HEK293 (cell line): ENCODE data around the gene CREB5.

Experiments
- KLF8 ChIP-seq: fragments of 450-650 bp; formaldehyde crosslinking; IDR thresholded peaks from 2 replicates; pipeline ENCODE4 v1.5.1; 2016; ENCODE audit warnings: missing biosample characterization, missing genetic modification characterization
- TCF7L2 ChIP-seq: IDR thresholded peaks from 2 replicates; pipeline ENCODE4 v1.6.1; 2011; ENCODE audit warnings: low read depth, mild to moderate bottlenecking, inconsistent platforms, low read length, moderate library complexity, borderline replicate concordance
- ZBTB1 ChIP-seq: fragments of 450-650 bp; formaldehyde crosslinking; IDR thresholded peaks from 2 replicates; pipeline ENCODE4 v1.5.1; 2016; ENCODE audit warnings: missing biosample characterization, missing genetic modification characterization
- ZBTB11 ChIP-seq: fragments of 450-650 bp; formaldehyde crosslinking; conservative IDR thresholded peaks from 2 replicates; pipeline ENCODE4 v1.5.1; 2016; ENCODE audit warnings: low read depth, missing biosample characterization, missing genetic modification characterization
- ZNF157 ChIP-seq: fragments of 450-650 bp; formaldehyde crosslinking; IDR thresholded peaks from 2 replicates; pipeline ENCODE4 v1.5.1; 2016; ENCODE audit warnings: missing biosample characterization, missing genetic modification characterization
- ZNF362 ChIP-seq: fragments of 450-650 bp; formaldehyde crosslinking; IDR thresholded peaks from 2 replicates; pipeline ENCODE4 v1.5.1; 2016; ENCODE audit warnings: missing biosample characterization, missing genetic modification characterization
- ZNF530 ChIP-seq: fragments of 450-650 bp; formaldehyde crosslinking; IDR thresholded peaks from 2 replicates; pipeline ENCODE4 v1.5.1; 2016; ENCODE audit warnings: low read depth, missing biosample characterization, missing genetic modification characterization
- ZNF629 ChIP-seq: fragments of 450-650 bp; formaldehyde crosslinking; IDR thresholded peaks from 2 replicates; pipeline ENCODE4 v1.5.1; 2017; ENCODE audit warnings: missing biosample characterization, missing genetic modification characterization
- ZNF777 ChIP-seq: fragments of 450-650 bp; formaldehyde crosslinking; IDR thresholded peaks from 2 replicates; pipeline ENCODE4 v1.5.1; 2017; ENCODE audit warnings: missing biosample characterization, missing genetic modification characterization, borderline replicate concordance
- ZNF791 ChIP-seq: fragments of 450-650 bp; formaldehyde crosslinking; IDR thresholded peaks from 2 replicates; pipeline ENCODE4 v1.5.1; 2016; ENCODE audit warnings: missing biosample characterization, missing genetic modification characterization
- ZSCAN30 ChIP-seq: fragments of 450-650 bp; IDR thresholded peaks from 2 replicates; pipeline ENCODE4 v1.5.1; 2018; ENCODE audit warnings: missing biosample characterization, mild to moderate bottlenecking, missing genetic modification characterization, moderate library complexity
- TF ChIP-seq, protein P1 (sequence below): fragments of 450-650 bp; formaldehyde crosslinking; IDR thresholded peaks from 2 replicates; pipeline ENCODE4 v1.5.1; 2016; ENCODE audit warnings: missing biosample characterization, missing genetic modification characterization
- TF ChIP-seq, protein P2 (sequence below): fragments of 450-650 bp; formaldehyde crosslinking; IDR thresholded peaks from 2 replicates; pipeline ENCODE4 v1.5.1; 2016; ENCODE audit warnings: missing biosample characterization, missing genetic modification characterization
- TF ChIP-seq, protein P3 (sequence below): fragments of 450-650 bp; formaldehyde crosslinking; IDR thresholded peaks from 2 replicates; pipeline ENCODE4 v1.5.1; 2016; ENCODE audit warnings: missing biosample characterization, missing genetic modification characterization

GRCh38 chr7:28793381-28794085 is 381.2 kb downstream of the CREB5 start:
- TF ChIP-seq ZNF791 (tag by site-specific recombination): no peak
- TF ChIP-seq, protein P1, sequence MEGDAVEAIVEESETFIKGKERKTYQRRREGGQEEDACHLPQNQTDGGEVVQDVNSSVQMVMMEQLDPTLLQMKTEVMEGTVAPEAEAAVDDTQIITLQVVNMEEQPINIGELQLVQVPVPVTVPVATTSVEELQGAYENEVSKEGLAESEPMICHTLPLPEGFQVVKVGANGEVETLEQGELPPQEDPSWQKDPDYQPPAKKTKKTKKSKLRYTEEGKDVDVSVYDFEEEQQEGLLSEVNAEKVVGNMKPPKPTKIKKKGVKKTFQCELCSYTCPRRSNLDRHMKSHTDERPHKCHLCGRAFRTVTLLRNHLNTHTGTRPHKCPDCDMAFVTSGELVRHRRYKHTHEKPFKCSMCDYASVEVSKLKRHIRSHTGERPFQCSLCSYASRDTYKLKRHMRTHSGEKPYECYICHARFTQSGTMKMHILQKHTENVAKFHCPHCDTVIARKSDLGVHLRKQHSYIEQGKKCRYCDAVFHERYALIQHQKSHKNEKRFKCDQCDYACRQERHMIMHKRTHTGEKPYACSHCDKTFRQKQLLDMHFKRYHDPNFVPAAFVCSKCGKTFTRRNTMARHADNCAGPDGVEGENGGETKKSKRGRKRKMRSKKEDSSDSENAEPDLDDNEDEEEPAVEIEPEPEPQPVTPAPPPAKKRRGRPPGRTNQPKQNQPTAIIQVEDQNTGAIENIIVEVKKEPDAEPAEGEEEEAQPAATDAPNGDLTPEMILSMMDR: no peak
- TF ChIP-seq, protein P2, sequence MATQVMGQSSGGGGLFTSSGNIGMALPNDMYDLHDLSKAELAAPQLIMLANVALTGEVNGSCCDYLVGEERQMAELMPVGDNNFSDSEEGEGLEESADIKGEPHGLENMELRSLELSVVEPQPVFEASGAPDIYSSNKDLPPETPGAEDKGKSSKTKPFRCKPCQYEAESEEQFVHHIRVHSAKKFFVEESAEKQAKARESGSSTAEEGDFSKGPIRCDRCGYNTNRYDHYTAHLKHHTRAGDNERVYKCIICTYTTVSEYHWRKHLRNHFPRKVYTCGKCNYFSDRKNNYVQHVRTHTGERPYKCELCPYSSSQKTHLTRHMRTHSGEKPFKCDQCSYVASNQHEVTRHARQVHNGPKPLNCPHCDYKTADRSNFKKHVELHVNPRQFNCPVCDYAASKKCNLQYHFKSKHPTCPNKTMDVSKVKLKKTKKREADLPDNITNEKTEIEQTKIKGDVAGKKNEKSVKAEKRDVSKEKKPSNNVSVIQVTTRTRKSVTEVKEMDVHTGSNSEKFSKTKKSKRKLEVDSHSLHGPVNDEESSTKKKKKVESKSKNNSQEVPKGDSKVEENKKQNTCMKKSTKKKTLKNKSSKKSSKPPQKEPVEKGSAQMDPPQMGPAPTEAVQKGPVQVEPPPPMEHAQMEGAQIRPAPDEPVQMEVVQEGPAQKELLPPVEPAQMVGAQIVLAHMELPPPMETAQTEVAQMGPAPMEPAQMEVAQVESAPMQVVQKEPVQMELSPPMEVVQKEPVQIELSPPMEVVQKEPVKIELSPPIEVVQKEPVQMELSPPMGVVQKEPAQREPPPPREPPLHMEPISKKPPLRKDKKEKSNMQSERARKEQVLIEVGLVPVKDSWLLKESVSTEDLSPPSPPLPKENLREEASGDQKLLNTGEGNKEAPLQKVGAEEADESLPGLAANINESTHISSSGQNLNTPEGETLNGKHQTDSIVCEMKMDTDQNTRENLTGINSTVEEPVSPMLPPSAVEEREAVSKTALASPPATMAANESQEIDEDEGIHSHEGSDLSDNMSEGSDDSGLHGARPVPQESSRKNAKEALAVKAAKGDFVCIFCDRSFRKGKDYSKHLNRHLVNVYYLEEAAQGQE (tag by site-specific recombination): no peak
- no peak for TF ChIP-seq ZSCAN30 (tag by site-specific recombination)
- no peak for TF ChIP-seq ZNF530
- no peak for TF ChIP-seq TCF7L2
- TF ChIP-seq, protein P3, sequence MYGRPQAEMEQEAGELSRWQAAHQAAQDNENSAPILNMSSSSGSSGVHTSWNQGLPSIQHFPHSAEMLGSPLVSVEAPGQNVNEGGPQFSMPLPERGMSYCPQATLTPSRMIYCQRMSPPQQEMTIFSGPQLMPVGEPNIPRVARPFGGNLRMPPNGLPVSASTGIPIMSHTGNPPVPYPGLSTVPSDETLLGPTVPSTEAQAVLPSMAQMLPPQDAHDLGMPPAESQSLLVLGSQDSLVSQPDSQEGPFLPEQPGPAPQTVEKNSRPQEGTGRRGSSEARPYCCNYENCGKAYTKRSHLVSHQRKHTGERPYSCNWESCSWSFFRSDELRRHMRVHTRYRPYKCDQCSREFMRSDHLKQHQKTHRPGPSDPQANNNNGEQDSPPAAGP (tag by site-specific recombination): no peak
- no peak for TF ChIP-seq ZNF362 (tag by site-specific recombination)
- no peak for TF ChIP-seq ZNF777
- no peak for TF ChIP-seq ZNF629 (tag by site-specific recombination)
- no peak for TF ChIP-seq ZNF157 (tag by site-specific recombination)
- TF ChIP-seq ZBTB11 (tag by site-specific recombination): no peak
- no peak for TF ChIP-seq ZBTB1 (tag by site-specific recombination)
- no peak for TF ChIP-seq KLF8 (tag by site-specific recombination)
